ENCODE measurements around the gene EHMT1. TPM values are rescaled to one million over a fixed set of nuclear protein-coding genes. Genes with fewer than 3 reads are reported as not detected.

The EHMT1 gene
- total RNA-seq, 2 experiments from 2014 or later: 145 to 295 TPM

DNA sequence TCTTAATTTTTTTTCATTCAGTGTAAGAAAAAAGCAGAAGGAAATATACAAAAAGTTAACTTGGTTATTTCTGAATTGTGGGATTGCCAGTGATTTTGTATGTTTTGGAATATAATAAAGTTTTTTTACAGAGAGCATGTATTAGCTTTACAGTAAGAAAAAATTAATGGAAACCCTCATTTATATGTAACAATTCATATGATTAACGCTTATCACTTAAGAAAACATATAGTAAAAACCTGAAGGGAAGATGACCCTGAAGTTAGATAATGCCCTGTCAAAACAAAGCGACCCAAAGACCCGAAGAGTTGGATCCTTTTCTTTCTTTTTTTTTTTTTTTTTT, 52.4 kb downstream of the EHMT1 start:
- Histone ChIP-seq H4K20me1 (ENCODE audit: insufficient read depth, low read length) (no peaks in the 10 kb centered on the region), H3K4me2 (ENCODE audit: low read length) (peak overlapping the region; percentile 81), H3K4me3 (ENCODE audit: low read depth, low read length, poor library complexity, severe bottlenecking) (peak overlapping the region; percentile 28), H3K9me3 (ENCODE audit: low read length) (no peaks in the 10 kb centered on the region), H3K79me2 (ENCODE audit: insufficient read depth, low read depth, low read length) (peaks cover 86% of the 10 kb centered on the region), H3K9me2 (ENCODE audit: insufficient read depth, low read length) (no peaks in the 10 kb centered on the region), H2AFZ (ENCODE audit: low read length) (no peak overlapping the region), H3K4me1 (ENCODE audit: insufficient read depth, low read length, poor library complexity, severe bottlenecking) (peaks cover 94% of the 10 kb centered on the region), H3K36me3 (ENCODE audit: insufficient read depth, low read length) (peaks cover 27% of the 10 kb centered on the region), H3K27ac (ENCODE audit: low read depth, low read length, poor library complexity, severe bottlenecking) (peak overlapping the region; percentile 95)
- POLR2A ChIA-PET: interaction anchor here (0.6 to 1.8 kb wide), 9 partner anchors 14 to 463 kb away, joined by 3 to 7 read pairs (median 3); partner anchors contain the start of gene EHMT1
- intact Hi-C loops (cut with micrococcal nuclease; ENCODE audit: unreplicated experiment): loop anchor here (5.0 to 10.0 kb wide), 2 partner anchors 94 to 104 kb away; partner anchors contain the start of gene DPH7
- DNase-seq (ENCODE audit: low spot score): no peak
- no TSS peak for BruUV-seq (replicated peaks)
- CTCF ChIA-PET (ENCODE audit: unreplicated experiment): interaction anchor here (0.6 to 1.3 kb wide), 2 partner anchors 12 to 50 kb away, joined by 3 read pairs; no protein-coding TSS in a partner anchor
- TF ChIP-seq EZH2phosphoT487 (IDR thresholded peaks at IDR 0.05; ENCODE audit: borderline replicate concordance, low read depth, low read length) (no peak), CTCF (conservative IDR thresholded peaks at IDR 0.05; ENCODE audit: low read length) (no peak)

GRCh38 chr9:137671721-137672120, 52.9 kb downstream of the EHMT1 start:
- peaks cover 23% of the 10 kb centered on the region for H3K36me3 ChIP-seq (ENCODE audit: insufficient read depth, low read length)
- intact Hi-C loops (cut with micrococcal nuclease; ENCODE audit: unreplicated experiment): loop anchor here (2.0 to 10.0 kb wide), 3 partner anchors 73 to 103 kb away; partner anchors contain the start of gene DPH7
- no peaks in the 10 kb centered on the region for H4K20me1 ChIP-seq (ENCODE audit: insufficient read depth, low read length)
- H3K27ac ChIP-seq (ENCODE audit: low read depth, low read length, poor library complexity, severe bottlenecking): peak overlapping the region; percentile 95
- no TSS peak for BruUV-seq (replicated peaks)
- H2AFZ ChIP-seq (ENCODE audit: low read length): no peak overlapping the region
- no peak for DNase-seq (ENCODE audit: low spot score)
- ChIA-PET CTCF (ENCODE audit: unreplicated experiment) (interaction anchor here (0.6 kb wide), 1 partner anchor 11 kb away, joined by 3 read pairs; no protein-coding TSS in a partner anchor), POLR2A (interaction anchor here (0.6 to 1.8 kb wide), 5 partner anchors 22 to 464 kb away, joined by 3 to 7 read pairs (median 4); partner anchors contain the start of gene EHMT1)
- peaks cover 94% of the 10 kb centered on the region for H3K4me1 ChIP-seq (ENCODE audit: insufficient read depth, low read length, poor library complexity, severe bottlenecking)
- no peaks in the 10 kb centered on the region for H3K9me3 ChIP-seq (ENCODE audit: low read length)
- peaks cover 86% of the 10 kb centered on the region for H3K79me2 ChIP-seq (ENCODE audit: insufficient read depth, low read depth, low read length)
- peak overlapping the region; percentile 81 for H3K4me2 ChIP-seq (ENCODE audit: low read length)
- no peaks in the 10 kb centered on the region for H3K9me2 ChIP-seq (ENCODE audit: insufficient read depth, low read length)
- peak overlapping the region; percentile 18 for H3K4me3 ChIP-seq (ENCODE audit: low read depth, low read length, poor library complexity, severe bottlenecking)
- no peak for TF ChIP-seq CTCF (conservative IDR thresholded peaks at IDR 0.05; ENCODE audit: low read length)
